Upper lobe of right lung (tissue), 1 donor: ENCODE measurements around the gene CASKIN2. TPM values are rescaled to one million over a fixed set of nuclear protein-coding genes. Genes with fewer than 3 reads are reported as not detected.

ENCODE experiments used
- ATAC-seq: fragments of 200-7000 bp; cut with Tn5 transposase; one replicate; pipeline ENCODE4 v1.9.1; 2020; ENCODE audit warnings: mild to moderate bottlenecking, moderate library complexity
- DNase-seq: peaks from one replicate; pipeline ENCODE4 v3.0.0-alpha.2; 2020
- H3K27ac ChIP-seq: fragments of 200-600 bp; one replicate; pipeline ENCODE4 v1.8.0; 2022
- H3K27me3 ChIP-seq: fragments of 200-600 bp; one replicate; pipeline ENCODE4 v1.8.0; 2022; ENCODE audit warnings: mild to moderate bottlenecking
- H3K36me3 ChIP-seq: fragments of 200-600 bp; one replicate; pipeline ENCODE4 v1.8.0; 2022
- H3K4me1 ChIP-seq: fragments of 200-600 bp; one replicate; pipeline ENCODE4 v1.8.0; 2022
- H3K4me3 ChIP-seq: fragments of 200-600 bp; one replicate; pipeline ENCODE4 v1.8.0; 2022; ENCODE audit warnings: mild to moderate bottlenecking
- H3K9me3 ChIP-seq: fragments of 200-600 bp; one replicate; pipeline ENCODE4 v1.8.0; 2022
- CTCF ChIP-seq: fragments of 200-600 bp; IDR thresholded peaks from one replicate; pipeline ENCODE4 v1.8.0; 2022; ENCODE audit warnings: antibody characterized with exemption
- intact Hi-C: fragments of 100-400 bp; cut with DNase I; formaldehyde crosslinking; loops from one replicate; pipeline ENCODE4 v1.11.0; 2022
- total RNA-seq: library from RNA; stranded (reverse); fragmentation: NEBNext Ultra II Directional; extraction: Animal tissue kit (Norgen Biotek cat#: 25700); gene quantifications from one replicate; pipeline ENCODE4 v1.2.1, GENCODE V29; 2021
- donor health status: DM: no; HTN: yes; CAD: no; lungs with severe emphysema.

The CASKIN2 gene
- total RNA-seq, 1 donor from 2014 or later = 101 TPM

DNA sequence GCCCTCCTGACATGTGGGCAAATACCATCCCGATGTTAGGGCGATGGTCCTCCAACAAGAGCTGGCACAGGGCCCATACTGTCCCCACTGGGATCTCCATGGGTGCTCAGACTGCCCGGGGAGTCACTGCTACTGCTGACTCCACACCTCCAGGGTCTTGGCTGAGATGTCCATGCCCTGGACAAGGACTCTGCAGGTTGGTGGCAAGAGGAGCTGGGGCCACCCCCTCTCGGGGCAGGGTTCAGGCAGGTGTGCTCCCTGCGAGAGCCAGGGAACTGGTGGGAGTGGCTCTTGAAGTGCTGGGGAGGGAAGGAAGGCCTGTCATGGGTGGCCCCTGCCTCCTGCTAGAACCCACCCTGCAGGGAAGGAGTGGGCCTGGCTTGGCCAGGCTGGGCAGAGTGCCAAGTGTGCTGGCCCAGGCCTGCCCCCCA is 6.4 kb downstream of the CASKIN2 start:
- peak overlapping the region; percentile 67 for H3K27ac ChIP-seq
- H3K4me3 ChIP-seq = peak overlapping the region; percentile 6
- DNase-seq = no peak
- no peaks in the 10 kb centered on the region for H3K27me3 ChIP-seq
- ATAC-seq = no peak
- intact Hi-C loops = no loop called here
- H3K4me1 ChIP-seq = peaks cover 27% of the 10 kb centered on the region
- no peaks in the 10 kb centered on the region for H3K9me3 ChIP-seq
- H3K36me3 ChIP-seq = peaks cover 22% of the 10 kb centered on the region
- TF ChIP-seq CTCF = no peak

DNA sequence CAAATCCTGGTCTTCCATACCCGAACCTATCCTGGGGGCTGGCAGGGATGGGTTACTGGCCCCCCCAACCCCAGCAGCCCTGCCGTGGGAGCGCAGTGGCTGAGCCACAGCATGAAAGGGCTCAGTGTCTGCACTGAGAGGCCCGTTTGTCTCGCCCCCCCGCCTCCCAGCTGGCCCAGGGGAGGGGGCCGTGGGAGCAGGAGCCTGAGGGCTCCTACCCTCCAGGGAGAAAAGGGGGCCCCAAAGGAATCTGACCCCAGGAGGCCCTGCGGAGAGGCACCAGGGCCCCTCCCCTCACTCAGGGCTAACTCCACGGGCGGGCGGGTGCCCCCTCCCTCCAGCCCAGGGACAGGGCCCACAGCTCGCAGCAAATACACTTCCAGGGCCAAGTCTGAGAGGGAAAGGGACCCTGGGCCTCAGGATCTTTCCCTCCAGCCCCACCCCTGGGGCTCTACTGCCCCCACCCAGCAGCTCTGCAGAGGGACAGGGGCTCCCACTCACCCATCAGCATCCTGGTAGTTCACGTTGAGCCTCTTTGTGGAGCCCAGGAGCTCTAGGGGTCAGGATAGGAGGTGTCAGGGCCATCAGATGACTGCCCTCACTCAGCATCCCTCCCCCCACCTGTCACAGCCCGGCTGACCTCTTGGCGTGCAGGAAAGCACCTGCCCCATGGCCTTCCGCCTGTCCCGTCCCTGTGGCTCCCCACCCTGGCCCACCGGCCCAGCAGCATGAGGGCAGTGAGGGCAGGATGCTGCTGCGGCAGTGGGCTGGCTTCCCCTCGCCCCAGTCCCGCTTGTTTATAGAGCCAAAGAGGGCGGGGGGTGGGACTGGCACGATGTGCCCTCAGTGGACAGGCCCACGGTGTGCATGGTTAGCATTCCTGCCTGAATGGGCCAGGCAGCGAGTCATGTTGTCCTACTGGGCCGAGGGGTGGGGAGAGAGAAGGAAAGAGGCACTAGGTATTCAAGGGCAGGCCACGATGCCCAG is 7.3 kb downstream of the CASKIN2 start:
- DNase-seq (no peak), ATAC-seq (peak; percentile 3)
- Histone ChIP-seq H3K4me1 (peaks cover 24% of the 10 kb centered on the region), H3K36me3 (peaks cover 22% of the 10 kb centered on the region), H3K27ac (peak overlapping the region; percentile 67), H3K27me3 (no peaks in the 10 kb centered on the region), H3K9me3 (no peaks in the 10 kb centered on the region), H3K4me3 (no peak overlapping the region)
- TF ChIP-seq CTCF = no peak
- intact Hi-C loops = no loop called here

DNA sequence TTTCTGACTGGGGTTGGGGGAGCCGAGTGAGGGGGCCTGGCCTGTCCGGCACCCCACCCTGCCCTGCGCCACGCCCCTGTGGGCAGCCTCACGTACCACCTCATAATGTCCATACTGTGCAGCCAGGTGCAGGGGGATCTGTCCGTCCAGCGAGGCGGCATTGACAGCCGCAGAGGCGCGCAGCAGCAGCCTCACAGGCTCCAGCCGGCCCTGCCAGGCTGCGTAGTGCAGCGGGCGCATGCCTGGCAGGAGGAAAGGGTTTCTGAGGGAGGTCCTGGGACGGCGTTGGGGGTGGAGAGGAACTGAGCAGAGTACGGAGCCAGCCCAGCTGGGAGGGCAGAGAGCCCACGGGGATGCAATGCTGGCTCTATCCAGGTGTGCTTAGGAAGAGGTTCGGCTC is 8.4 kb downstream of the CASKIN2 start:
- no peak overlapping the region for H3K4me3 ChIP-seq
- H3K4me1 ChIP-seq = peaks cover 17% of the 10 kb centered on the region
- no peak for DNase-seq
- no peaks in the 10 kb centered on the region for H3K9me3 ChIP-seq
- intact Hi-C loops = no loop called here
- no peak overlapping the region for H3K27ac ChIP-seq
- H3K36me3 ChIP-seq = peaks cover 22% of the 10 kb centered on the region
- ATAC-seq = no peak
- H3K27me3 ChIP-seq = no peaks in the 10 kb centered on the region
- TF ChIP-seq CTCF = no peak

DNA sequence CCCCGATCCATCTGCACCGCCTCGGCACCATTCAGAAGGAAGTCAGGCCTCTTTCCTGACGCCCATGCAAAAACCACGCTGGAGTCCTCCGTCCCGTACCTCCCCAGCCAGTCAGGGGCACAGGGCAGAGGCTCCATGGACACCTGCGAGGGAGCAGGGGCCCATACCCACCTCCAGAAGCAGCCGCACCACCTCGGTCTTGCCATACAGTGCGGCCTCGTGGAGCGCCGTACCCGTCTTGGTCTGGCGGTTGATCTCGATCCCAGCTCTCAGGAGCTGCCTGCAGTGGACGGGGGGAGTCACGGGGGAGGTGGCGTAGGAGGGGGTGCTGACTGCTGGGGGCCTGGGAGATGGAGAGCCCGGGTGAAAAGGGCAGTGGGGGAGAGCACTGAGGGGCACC is 9.2 kb downstream of the CASKIN2 start:
- Histone ChIP-seq H3K9me3 (no peaks in the 10 kb centered on the region), H3K4me3 (no peak overlapping the region), H3K27me3 (no peaks in the 10 kb centered on the region), H3K27ac (no peak overlapping the region), H3K4me1 (peaks cover 10% of the 10 kb centered on the region), H3K36me3 (peaks cover 22% of the 10 kb centered on the region)
- no peak for TF ChIP-seq CTCF
- DNase-seq (peak; percentile 52), ATAC-seq (no peak)
- intact Hi-C loops = no loop called here

DNA sequence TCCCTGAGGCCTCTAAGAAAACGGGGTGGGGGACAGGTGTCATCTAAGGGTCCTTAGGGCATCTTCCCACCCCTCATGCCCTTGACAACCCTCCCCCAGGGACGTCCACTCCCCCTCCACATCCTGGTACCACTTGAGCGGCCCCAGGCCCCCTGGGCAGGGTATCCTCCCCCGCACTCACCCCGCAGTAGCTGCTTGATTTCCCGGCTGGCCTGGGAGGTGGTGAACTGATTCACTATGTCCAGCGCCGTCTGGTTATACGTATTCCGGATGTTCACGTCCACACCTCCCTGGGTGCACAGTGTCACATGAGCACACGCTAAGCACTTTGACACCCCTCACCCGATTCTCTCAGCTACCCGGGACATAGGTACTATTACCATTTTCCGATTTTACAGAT is 9.7 kb downstream of the CASKIN2 start:
- TF ChIP-seq CTCF = no peak
- Histone ChIP-seq H3K36me3 (peaks cover 23% of the 10 kb centered on the region), H3K9me3 (no peaks in the 10 kb centered on the region), H3K4me3 (no peak overlapping the region), H3K4me1 (peaks cover 6% of the 10 kb centered on the region), H3K27me3 (no peaks in the 10 kb centered on the region), H3K27ac (no peak overlapping the region)
- intact Hi-C loops = no loop called here
- DNase-seq (peak; percentile 57), ATAC-seq (no peak)
